Common myeloid progenitor, CD34-positive (primary cell): ENCODE data around the gene MERTK. TPM values are rescaled to one million over a fixed set of nuclear protein-coding genes. Genes with fewer than 3 reads are reported as not detected.
"Not testable (repeated sequence)": the region's sequence is repeated elsewhere in the genome, so short reads cannot be mapped to it uniquely, and the experiment has no call there.

Experiments used
- CTCF ChIA-PET: fragments of 350-600 bp; sonication (Branson Sonifier 250); formaldehyde crosslinking; loops from one replicate; lab custom pipeline; 2021; ENCODE audit warnings: antibody characterized with exemption; lab: Charles Lee
- POLR2A ChIA-PET: fragments of 350-600 bp; sonication (Branson Sonifier 250); formaldehyde crosslinking; loops from one replicate; lab custom pipeline; 2021; ENCODE audit warnings: antibody characterized with exemption; lab: Charles Lee
- DNase-seq, 3 donors: peaks; one replicate each; pipeline versions ENCODE4 v3.0.0 to v3.0.0-alpha.2; 2013
- H3K27ac ChIP-seq, 2 experiments: 1 replicate in 1 of 2; 2 replicates in 1 of 2; pipeline ENCODE4 v1.7.0; 2013; ENCODE audit warnings: inconsistent platforms in 2 of 2, low read length in 2 of 2, mild to moderate bottlenecking in 2 of 2, low read depth in 1 of 2, moderate library complexity in 1 of 2; ENCODE audit not compliant: severe bottlenecking in 2 of 2, insufficient read depth in 1 of 2, poor library complexity in 1 of 2
- H3K27me3 ChIP-seq, 5 experiments: replicated peaks in 2 of 5; 1 replicate in 3 of 5; 2 replicates in 2 of 5; pipeline versions ENCODE4 v1.6.1 to v1.7.0; 2013; ENCODE audit warnings: low read length in 4 of 5, mild to moderate bottlenecking in 2 of 5, moderate library complexity in 2 of 5, inconsistent platforms in 1 of 5; ENCODE audit not compliant: insufficient read depth in 5 of 5, control insufficient read depth in 4 of 5
- H3K36me3 ChIP-seq, 4 experiments: 1 replicate in 2 of 4; 2 replicates in 2 of 4; pipeline versions ENCODE4 v1.6.1 to v1.7.0; 2013; ENCODE audit warnings: low read length in 3 of 4, control low read depth in 1 of 4, mild to moderate bottlenecking in 1 of 4; ENCODE audit not compliant: control insufficient read depth in 4 of 4, insufficient read depth in 4 of 4
- H3K4me1 ChIP-seq, 4 experiments: 1 replicate in 3 of 4; 2 replicates in 1 of 4; pipeline versions ENCODE4 v1.6.1 to v1.7.1; 2013; ENCODE audit warnings: low read length in 3 of 4, mild to moderate bottlenecking in 3 of 4, control low read depth in 1 of 4, inconsistent platforms in 1 of 4, moderate library complexity in 1 of 4; ENCODE audit not compliant: control insufficient read depth in 4 of 4, insufficient read depth in 4 of 4; ENCODE audit errors: control extremely low read depth in 1 of 4
- H3K4me3 ChIP-seq, 7 experiments: 1 replicate in 4 of 7; 2 replicates in 3 of 7; pipeline versions ENCODE4 v1.5.1 to v1.7.0; 2013; ENCODE audit warnings: mild to moderate bottlenecking in 7 of 7, low read length in 6 of 7, moderate library complexity in 6 of 7, inconsistent platforms in 2 of 7, low read depth in 2 of 7, control low read depth in 1 of 7; ENCODE audit not compliant: insufficient read depth in 4 of 7, control insufficient read depth in 1 of 7; ENCODE audit errors: extremely low read depth in 1 of 7
- H3K9me3 ChIP-seq, 5 experiments: 1 replicate in 4 of 5; 2 replicates in 1 of 5; pipeline versions ENCODE4 v1.6.1 to v1.7.1; 2013; ENCODE audit warnings: low read length in 4 of 5, mild to moderate bottlenecking in 2 of 5, inconsistent platforms in 1 of 5, low read depth in 1 of 5, moderate library complexity in 1 of 5; ENCODE audit not compliant: control insufficient read depth in 4 of 5, insufficient read depth in 2 of 5; ENCODE audit errors: control extremely low read depth in 1 of 5
- WGBS: methylation state at CpG from one replicate; pipeline ENCODE4 v1.1.5; 2013; ENCODE audit not compliant: insufficient coverage; 5-methylcytosine and 5-hydroxymethylcytosine counted together
- polyA plus RNA-seq: library from polyadenylated mRNA; unstranded; fragments of 120-200 nt; gene quantifications from one replicate; pipeline ENCODE4 v1.2.1, GENCODE V29; 2013

Gene MERTK
- 13.6 TPM for polyA plus RNA-seq

DNA sequence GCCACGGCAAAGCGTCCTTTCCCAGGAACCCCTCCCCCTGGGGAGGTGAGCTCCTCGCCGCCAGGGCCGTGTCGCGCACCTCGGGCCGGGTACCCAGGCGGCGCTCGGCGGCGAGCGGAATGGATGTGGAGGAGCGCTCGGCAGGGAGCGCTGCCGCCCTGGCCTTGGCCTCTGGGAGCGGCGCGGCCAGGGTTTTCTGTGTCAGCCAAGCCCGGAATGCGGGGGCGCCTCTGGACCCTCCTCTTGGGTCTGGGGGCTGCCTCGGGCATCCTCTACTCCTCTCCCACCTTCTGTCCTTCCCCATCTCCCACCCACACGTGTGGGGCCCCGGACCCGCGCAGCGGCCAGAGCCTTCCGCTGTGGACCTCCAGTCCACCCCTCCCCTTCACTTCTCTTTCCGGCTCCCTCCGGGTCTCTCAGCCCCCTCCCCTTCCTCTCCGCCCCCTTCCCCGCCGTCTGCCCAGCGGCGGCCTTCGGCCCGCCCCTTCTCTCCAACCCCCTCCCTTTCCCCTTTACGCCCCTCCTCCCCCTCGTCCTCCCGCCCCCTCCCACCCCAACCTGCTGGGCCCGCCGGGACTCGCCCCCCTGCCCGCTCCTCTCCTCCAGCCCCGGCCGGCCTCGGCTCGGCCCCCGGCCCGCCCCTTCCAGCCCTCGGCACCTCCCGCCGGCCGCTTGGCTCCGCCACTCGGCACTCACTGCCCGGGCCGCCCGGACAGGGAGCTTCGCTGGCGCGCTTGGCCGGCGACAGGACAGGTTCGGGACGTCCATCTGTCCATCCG lies at the start of gene MERTK:
MERTK (plus strand) TSS at position 684 of the 779 bp plus-strand sequence. CDS start 129 bp downstream, outside the sequence.
- POLR2A ChIA-PET = interaction anchor here (1.0 to 1.7 kb wide), 2 partner anchors 21 to 157 kb away, joined by 3 to 6 read pairs; partner anchors contain the start of gene TMEM87B
- Histone ChIP-seq H3K9me3 (no peaks in the 10 kb centered on the region), H3K27ac (peak within 1 kb of the TSS; percentile 49 to 76), H3K4me1 (peaks cover 8 to 29% (median 24%) of the 10 kb centered on the region in 4 experiments), H3K36me3 (peaks cover 0 to 2% (median 0%) of the 10 kb centered on the region in 4 experiments), H3K27me3 (peaks cover 0 to 2% (median 0%) of the 10 kb centered on the region in 5 experiments), H3K4me3 (peak within 1 kb of the TSS; percentile 84 to 92 (median 90))
- CTCF ChIA-PET = interaction anchor here (0.6 to 2.9 kb wide), 11 partner anchors 8 to 176 kb away, joined by 3 to 20 read pairs (median 3); no protein-coding TSS in a partner anchor
- peak; percentile 90 to 96 (median 96) for DNase-seq
- under 1% methylated on average over 50 of the region's 71 CpGs for WGBS

DNA sequence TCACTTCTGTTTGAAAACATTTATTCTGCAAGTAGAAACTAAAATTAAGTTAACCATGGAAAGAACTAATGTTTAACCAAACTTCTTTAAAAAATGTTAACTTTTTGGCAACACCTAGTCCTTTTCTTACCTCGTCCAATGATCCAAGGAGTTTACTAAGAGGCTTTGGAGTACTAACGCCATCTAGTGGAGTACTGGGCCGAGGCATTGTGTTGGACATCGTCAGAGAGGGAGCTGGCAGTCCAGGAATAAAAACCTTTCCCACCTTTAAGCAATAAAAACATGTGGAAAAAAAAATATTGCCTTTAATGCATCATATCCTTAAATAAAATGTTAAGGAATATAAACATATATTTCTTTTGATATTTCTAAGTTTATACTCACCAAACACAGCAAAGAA lies 47.8 kb upstream of the MERTK start:
- H3K4me1 ChIP-seq, H3K27me3 ChIP-seq, H3K36me3 ChIP-seq, POLR2A ChIA-PET, CTCF ChIA-PET, H3K4me3 ChIP-seq, H3K27ac ChIP-seq, H3K9me3 ChIP-seq: not testable (repeated sequence)
- DNase-seq = peak; percentile 4 to 45 (median 29)
- no CpG with 5 or more reads among the region's 4 CpGs for WGBS

DNA sequence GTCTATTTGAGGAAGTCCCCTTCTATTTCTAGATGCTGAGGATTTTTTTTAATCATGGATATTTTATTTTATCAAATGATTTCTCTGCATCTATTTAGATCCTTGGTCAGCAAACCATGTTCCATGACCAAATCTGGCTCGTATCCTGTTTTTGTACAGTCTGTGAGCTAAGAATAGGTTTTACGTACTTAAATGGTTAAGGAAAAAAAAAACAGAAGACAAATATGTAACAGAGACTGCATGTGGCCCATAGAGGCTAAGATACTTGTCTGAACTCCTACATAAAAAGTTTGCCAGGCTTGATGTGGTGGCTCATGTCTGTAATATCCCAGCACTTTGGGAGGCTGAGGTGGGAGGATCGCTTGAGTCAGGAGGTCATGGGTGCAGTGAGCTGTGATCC lies 45.9 kb upstream of the MERTK start:
- H3K9me3 ChIP-seq, CTCF ChIA-PET, H3K27ac ChIP-seq, POLR2A ChIA-PET, H3K27me3 ChIP-seq, H3K4me3 ChIP-seq, DNase-seq, H3K4me1 ChIP-seq, H3K36me3 ChIP-seq: not testable (repeated sequence)
- WGBS = no CpG with 5 or more reads among the region's 3 CpGs

DNA sequence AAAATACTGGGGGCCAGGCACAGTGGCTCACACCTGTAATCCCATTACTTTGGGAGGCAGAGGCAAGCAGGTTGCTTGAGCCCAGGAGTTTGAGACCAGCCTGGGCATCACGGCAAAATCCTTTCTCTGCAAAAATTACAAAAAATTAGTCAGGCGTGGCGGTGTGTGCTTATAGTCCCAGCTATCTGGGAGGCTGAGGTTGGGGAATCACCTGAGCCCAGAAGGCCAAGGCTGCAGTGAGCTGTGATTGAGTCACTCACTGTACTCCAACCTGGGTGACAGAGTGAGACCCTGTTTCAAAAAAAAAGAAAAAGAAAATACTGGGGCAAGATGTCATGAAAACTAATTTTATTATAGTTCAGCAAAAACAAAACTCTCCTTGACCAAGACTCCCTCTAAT lies 38.4 kb upstream of the MERTK start:
- H3K27me3 ChIP-seq, CTCF ChIA-PET, H3K27ac ChIP-seq, H3K9me3 ChIP-seq, H3K4me1 ChIP-seq, H3K4me3 ChIP-seq, POLR2A ChIA-PET, DNase-seq: not testable (repeated sequence)
- H3K36me3 ChIP-seq = peaks cover 0 to 13% (median 5%) of the 10 kb centered on the region in 4 experiments
- no CpG with 5 or more reads among the region's 3 CpGs for WGBS

DNA sequence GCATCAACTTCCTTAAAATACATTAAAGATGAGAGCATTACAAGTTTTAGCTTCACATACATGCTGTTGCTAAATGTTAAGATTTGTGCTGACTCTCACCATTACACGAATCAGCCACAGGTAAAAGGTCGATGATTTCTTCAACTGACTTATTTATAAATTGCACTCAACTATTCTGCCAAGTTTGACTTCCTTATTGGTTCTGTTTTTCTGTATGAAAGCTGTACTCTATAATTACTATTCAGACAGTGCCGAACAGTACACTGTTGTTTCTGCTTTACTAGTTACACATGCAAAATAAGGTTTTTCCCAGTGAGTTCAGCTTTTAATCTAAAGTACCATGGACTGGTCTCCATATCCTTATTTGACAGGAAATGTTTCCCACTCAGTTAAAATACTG lies 33.3 kb upstream of the MERTK start:
- POLR2A ChIA-PET, DNase-seq, H3K27me3 ChIP-seq, H3K4me1 ChIP-seq, CTCF ChIA-PET, H3K27ac ChIP-seq, H3K4me3 ChIP-seq, H3K9me3 ChIP-seq: not testable (repeated sequence)
- peaks cover 0 to 11% (median 7%) of the 10 kb centered on the region in 4 experiments for H3K36me3 ChIP-seq
- WGBS = no CpG with 5 or more reads among the region's 3 CpGs

DNA sequence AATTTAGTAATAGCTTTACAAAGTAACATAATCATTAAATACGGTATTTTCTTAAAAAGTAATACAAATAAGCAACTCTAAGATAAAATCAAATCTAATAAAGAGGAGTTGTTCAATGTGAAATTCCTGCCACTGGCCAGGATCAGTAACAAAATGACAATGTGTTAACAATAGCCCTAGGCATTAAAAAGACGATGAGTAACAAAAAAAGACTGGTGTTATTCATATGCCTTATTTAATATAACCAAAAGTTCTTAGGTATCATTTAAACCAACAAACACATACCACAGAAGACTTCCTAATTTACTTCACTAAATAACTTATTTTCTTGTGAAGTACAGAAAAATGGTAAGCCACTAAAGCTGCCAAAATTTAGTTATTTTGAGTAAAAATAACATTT lies 25.6 kb upstream of the MERTK start:
- DNase-seq, H3K9me3 ChIP-seq, H3K27ac ChIP-seq, H3K4me3 ChIP-seq, POLR2A ChIA-PET, H3K36me3 ChIP-seq, H3K27me3 ChIP-seq, CTCF ChIA-PET, H3K4me1 ChIP-seq: not testable (repeated sequence)
- WGBS = no CpG with 5 or more reads among the region's 2 CpGs
